Panc1 (cell line): ENCODE data around the gene DHRS13. TPM values are rescaled to one million over a fixed set of nuclear protein-coding genes. Genes with fewer than 3 reads are reported as not detected.

Experiments
- ATAC-seq: fragments of 200-7000 bp; cut with Tn5 transposase; 2 replicates; pipeline ENCODE4 v1.9.1; 2020; ENCODE audit warnings: mild to moderate bottlenecking, moderate library complexity
- BruUV-seq: library from RNA; stranded (reverse); fragments of 400-500 nt; replicated peaks from 2 replicates; lab custom pipeline; 2021; lab: Mats Ljungman, UMichigan
- CTCF ChIA-PET: fragments of 300-600 bp; sonication (Branson Sonifier 250); formaldehyde crosslinking; loops from one replicate; lab custom pipeline; 2022; ENCODE audit warnings: antibody characterized with exemption; lab: Charles Lee
- POLR2A ChIA-PET: fragments of 300-600 bp; sonication (Branson Sonifier 250); formaldehyde crosslinking; loops from one replicate; lab custom pipeline; 2022; ENCODE audit warnings: antibody characterized with exemption; lab: Charles Lee
- DNase-seq: peaks from one replicate; pipeline ENCODE4 v3.0.0-alpha.2; 2010; ENCODE audit warnings: low read depth, low spot score
- H3K27ac ChIP-seq: 2 replicates; pipeline ENCODE4 v1.5.1; 2011; ENCODE audit warnings: mild to moderate bottlenecking, low read length, inconsistent platforms
- H3K27me3 ChIP-seq: fragments of 200-500 bp; sonication (Bioruptor generic); 2 replicates; pipeline ENCODE4 v1.6.0; 2014; ENCODE audit warnings: low read length, inconsistent platforms; ENCODE audit not compliant: control insufficient read depth, insufficient read depth
- H3K36me3 ChIP-seq: fragments of 200-500 bp; sonication (Bioruptor generic); 2 replicates; pipeline ENCODE4 v1.5.1; 2014; ENCODE audit warnings: inconsistent platforms, mild to moderate bottlenecking, low read length, moderate library complexity; ENCODE audit not compliant: control insufficient read depth, insufficient read depth
- H3K4me1 ChIP-seq: 2 replicates; pipeline ENCODE4 v1.5.1; 2011; ENCODE audit warnings: inconsistent platforms, mild to moderate bottlenecking, low read length, moderate library complexity; ENCODE audit not compliant: control insufficient read depth, insufficient read depth
- H3K4me3 ChIP-seq, 2 experiments: 2 replicates each; pipeline ENCODE4 v1.5.1; 2011 to 2012; ENCODE audit warnings: low read depth in 2 of 2, low read length in 2 of 2, mild to moderate bottlenecking in 2 of 2, inconsistent platforms in 1 of 2, moderate library complexity in 1 of 2
- H3K9me3 ChIP-seq: fragments of 200-500 bp; sonication (Bioruptor generic); 2 replicates; pipeline ENCODE4 v1.5.1; 2014; ENCODE audit warnings: low read depth, mild to moderate bottlenecking, inconsistent platforms, low read length, moderate library complexity; ENCODE audit not compliant: control insufficient read depth, insufficient read depth
- CTCF ChIP-seq: fragments of 450-650 bp; IDR thresholded peaks from 2 replicates; pipeline ENCODE4 v1.5.1; 2017; ENCODE audit warnings: mild to moderate bottlenecking
- POLR2AphosphoS5 ChIP-seq: IDR thresholded peaks from 2 replicates; pipeline ENCODE4 v1.6.1; 2012; ENCODE audit warnings: mild to moderate bottlenecking, low read depth, low read length, moderate library complexity
- REST ChIP-seq, 2 experiments: IDR thresholded peaks; 2 replicates each; pipeline ENCODE4 v1.6.1; 2011 to 2012; ENCODE audit warnings: low read depth in 2 of 2, control low read depth in 1 of 2, low read length in 1 of 2, mild to moderate bottlenecking in 1 of 2, moderate library complexity in 1 of 2; ENCODE audit not compliant: insufficient read depth in 1 of 2
- SIN3A ChIP-seq: IDR thresholded peaks from 2 replicates; pipeline ENCODE4 v1.6.1; 2012; ENCODE audit warnings: low read depth, mild to moderate bottlenecking, low read length, moderate library complexity, borderline replicate concordance; ENCODE audit not compliant: insufficient read depth
- TCF7L2 ChIP-seq: IDR thresholded peaks from 2 replicates; pipeline ENCODE4 v1.6.1; 2011; ENCODE audit warnings: mild to moderate bottlenecking, low read depth, low read length, inconsistent platforms
- in situ Hi-C: cut with HindIII; loops from 2 replicates; pipeline ENCODE4 v1.10.0; 2016; ENCODE audit warnings: low sequenced_read_pairs, low pct_unique_long_range_greater_than_20kb
- intact Hi-C: fragments of 100-400 bp; cut with micrococcal nuclease; formaldehyde crosslinking; loops from one replicate; pipeline ENCODE4 v1.10.0; 2022; ENCODE audit not compliant: unreplicated experiment
- total RNA-seq: library from RNA; stranded (reverse); gene quantifications from one replicate; pipeline ENCODE4 v1.2.1, GENCODE V29; 2021; ENCODE audit not compliant: unreplicated experiment

Gene DHRS13
- total RNA-seq, 1 experiment from 2014 or later: 5.2 TPM

GRCh38 chr17:28926366-28926765 is 23.5 kb upstream of the DHRS13 start:
- intact Hi-C loops (no loop called here), in situ Hi-C loops (no loop called here)
- TF ChIP-seq POLR2AphosphoS5 (no peak), TCF7L2 (no peak), CTCF (no peak), REST (IDR thresholded peaks at IDR 0.05; ENCODE audit: insufficient read depth in 1 of 2, low read depth in 2 of 2, low read length in 1 of 2) (no peak), SIN3A (no peak)
- CTCF ChIA-PET: no interaction called here
- Histone ChIP-seq H3K9me3 (no peaks in the 10 kb centered on the region), H3K4me1 (peaks cover 3% of the 10 kb centered on the region; the same call in 1 of the 2 replicates), H3K36me3 (peaks cover 8% of the 10 kb centered on the region; the same call in 1 of the 2 replicates), H3K27me3 (no peaks in the 10 kb centered on the region), H3K4me3 (no peak overlapping the region), H3K27ac (no peak overlapping the region)
- ATAC-seq: no peak
- POLR2A ChIA-PET: no interaction called here
- no TSS peak for BruUV-seq
- DNase-seq: no peak

- peak; percentile 65 for DNase-seq
- H3K36me3 ChIP-seq: peaks cover 8% of the 10 kb centered on the region; the same call in 1 of the 2 replicates
Measured at GRCh38 chr17:28925912-28926365, 23.1 kb upstream of the DHRS13 start.

More at GRCh38 chr17:28925912-28926365, 23.1 kb upstream of the DHRS13 start:
- Histone ChIP-seq H3K9me3 (no peaks in the 10 kb centered on the region), H3K4me1 (peaks cover 3% of the 10 kb centered on the region; the same call in 1 of the 2 replicates), H3K27ac (no peak overlapping the region), H3K27me3 (no peaks in the 10 kb centered on the region), H3K4me3 (no peak overlapping the region)
- intact Hi-C loops: no loop called here
- ChIA-PET CTCF (interaction anchor here (0.6 kb wide), 1 partner anchor 313 kb away, joined by 3 read pairs; no protein-coding TSS in a partner anchor), POLR2A (no interaction called here)
- in situ Hi-C loops: no loop called here
- TSS peak; percentile 22 for BruUV-seq
- no peak; the same call in 1 of the 2 replicates for ATAC-seq
- TF ChIP-seq SIN3A: no peak
- TF ChIP-seq TCF7L2: no peak
- TF ChIP-seq REST (IDR thresholded peaks at IDR 0.05; ENCODE audit: insufficient read depth in 1 of 2, low read depth in 2 of 2, low read length in 1 of 2): no peak
- no peak for TF ChIP-seq CTCF
- TF ChIP-seq POLR2AphosphoS5: no peak
